ENCODE measurements around the gene GPR68.

GPR68 gene

DNA sequence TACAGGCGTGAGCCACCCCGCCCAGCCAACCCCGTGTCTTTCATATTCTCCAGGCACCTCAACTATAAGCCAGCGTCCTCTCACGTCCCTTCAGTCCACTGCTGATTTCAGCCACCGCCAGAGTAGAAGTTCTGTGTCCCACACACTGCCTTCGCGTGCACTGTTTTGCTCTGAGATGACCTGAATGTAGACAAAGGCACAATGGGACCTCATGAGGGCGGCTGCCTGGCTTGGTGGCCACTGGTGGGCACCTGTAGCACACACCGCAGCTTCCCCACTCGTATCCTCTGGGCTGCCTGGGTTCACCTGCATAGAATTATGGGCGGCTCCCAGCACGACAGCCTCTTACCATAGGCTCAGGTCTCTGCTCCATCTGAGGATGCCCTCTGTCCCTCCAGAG, 57.2 kb downstream of the GPR68 start:
- Histone ChIP-seq H3K9me3 (replicated peaks; ENCODE audit: insufficient read depth, low read length) (no peaks in the 10 kb centered on the region), H3F3A (ENCODE audit: insufficient read depth, low read length) (no peaks in the 10 kb centered on the region), H3K4me2 (ENCODE audit: low read depth, low read length) (no peak overlapping the region), H3K27ac (ENCODE audit: low read length) (no peak overlapping the region), H3K9me2 (replicated peaks; ENCODE audit: insufficient read depth, low read length) (no peaks in the 10 kb centered on the region), H3K27me3 (replicated peaks; ENCODE audit: insufficient read depth, low read length) (no peaks in the 10 kb centered on the region), H4K20me1 (ENCODE audit: insufficient read depth, low read length) (no peaks in the 10 kb centered on the region), H2AFZ (ENCODE audit: low read length) (no peak overlapping the region), H3K4me1 (ENCODE audit: low read length) (no peaks in the 10 kb centered on the region), H3K79me2 (ENCODE audit: low read length) (no peaks in the 10 kb centered on the region), H3K36me3 (replicated peaks; ENCODE audit: insufficient read depth, low read length) (no peaks in the 10 kb centered on the region), H3K9ac (ENCODE audit: low read length) (no peak overlapping the region), H3K4me3 (ENCODE audit: low read length) (no peak overlapping the region)
- no peak for DNase-seq
- TF ChIP-seq EZH2 (optimal IDR thresholded peaks at IDR 0.05; ENCODE audit: low read depth, low read length), result no peak
- TF ChIP-seq EZH2phosphoT487 (IDR thresholded peaks at IDR 0.05; ENCODE audit: low read length), result no peak
- TF ChIP-seq, protein P1, sequence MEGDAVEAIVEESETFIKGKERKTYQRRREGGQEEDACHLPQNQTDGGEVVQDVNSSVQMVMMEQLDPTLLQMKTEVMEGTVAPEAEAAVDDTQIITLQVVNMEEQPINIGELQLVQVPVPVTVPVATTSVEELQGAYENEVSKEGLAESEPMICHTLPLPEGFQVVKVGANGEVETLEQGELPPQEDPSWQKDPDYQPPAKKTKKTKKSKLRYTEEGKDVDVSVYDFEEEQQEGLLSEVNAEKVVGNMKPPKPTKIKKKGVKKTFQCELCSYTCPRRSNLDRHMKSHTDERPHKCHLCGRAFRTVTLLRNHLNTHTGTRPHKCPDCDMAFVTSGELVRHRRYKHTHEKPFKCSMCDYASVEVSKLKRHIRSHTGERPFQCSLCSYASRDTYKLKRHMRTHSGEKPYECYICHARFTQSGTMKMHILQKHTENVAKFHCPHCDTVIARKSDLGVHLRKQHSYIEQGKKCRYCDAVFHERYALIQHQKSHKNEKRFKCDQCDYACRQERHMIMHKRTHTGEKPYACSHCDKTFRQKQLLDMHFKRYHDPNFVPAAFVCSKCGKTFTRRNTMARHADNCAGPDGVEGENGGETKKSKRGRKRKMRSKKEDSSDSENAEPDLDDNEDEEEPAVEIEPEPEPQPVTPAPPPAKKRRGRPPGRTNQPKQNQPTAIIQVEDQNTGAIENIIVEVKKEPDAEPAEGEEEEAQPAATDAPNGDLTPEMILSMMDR (IDR thresholded peaks at IDR 0.05; ENCODE audit: low read length), result no peak

DNA sequence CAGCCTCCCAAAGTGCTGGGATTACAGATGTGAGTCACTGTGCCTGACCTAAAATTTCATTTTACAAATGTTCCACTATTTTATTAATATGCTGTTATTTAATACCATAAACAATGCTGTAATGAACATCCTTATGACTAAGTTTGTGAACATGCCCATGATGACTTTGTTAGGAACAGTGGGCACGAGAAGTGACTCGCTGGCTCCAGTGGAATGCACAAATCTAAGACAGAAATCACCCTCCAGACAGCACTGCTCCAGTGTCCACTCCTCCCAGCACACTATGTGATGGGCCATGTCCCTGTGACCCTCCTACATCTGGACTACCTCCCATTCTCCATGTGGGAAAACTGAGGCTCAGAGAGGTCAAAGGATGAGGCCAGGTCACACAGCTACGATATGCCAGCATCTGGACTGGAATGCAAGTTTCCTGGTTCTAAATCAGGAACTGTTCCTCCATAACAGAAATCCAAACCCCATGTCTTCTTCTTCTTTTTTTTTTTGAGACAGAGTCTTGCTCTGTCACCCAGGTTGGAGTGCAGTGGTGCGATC, 57.9 kb downstream of the GPR68 start:
- Histone ChIP-seq H2AFZ (ENCODE audit: low read length) (no peak overlapping the region), H4K20me1 (ENCODE audit: insufficient read depth, low read length) (no peaks in the 10 kb centered on the region), H3F3A (ENCODE audit: insufficient read depth, low read length) (no peaks in the 10 kb centered on the region), H3K9me3 (replicated peaks; ENCODE audit: insufficient read depth, low read length) (no peaks in the 10 kb centered on the region), H3K4me1 (ENCODE audit: low read length) (no peaks in the 10 kb centered on the region), H3K36me3 (replicated peaks; ENCODE audit: insufficient read depth, low read length) (no peaks in the 10 kb centered on the region), H3K79me2 (ENCODE audit: low read length) (no peaks in the 10 kb centered on the region), H3K27me3 (replicated peaks; ENCODE audit: insufficient read depth, low read length) (no peaks in the 10 kb centered on the region), H3K4me3 (ENCODE audit: low read length) (no peak overlapping the region), H3K4me2 (ENCODE audit: low read depth, low read length) (no peak overlapping the region), H3K9me2 (replicated peaks; ENCODE audit: insufficient read depth, low read length) (no peaks in the 10 kb centered on the region), H3K9ac (ENCODE audit: low read length) (no peak overlapping the region), H3K27ac (ENCODE audit: low read length) (no peak overlapping the region)
- TF ChIP-seq EZH2 (optimal IDR thresholded peaks at IDR 0.05; ENCODE audit: low read depth, low read length), result no peak
- TF ChIP-seq EZH2phosphoT487 (IDR thresholded peaks at IDR 0.05; ENCODE audit: low read length), result no peak
- TF ChIP-seq, protein P1 (IDR thresholded peaks at IDR 0.05; ENCODE audit: low read length), result no peak
- no peak for DNase-seq

DNA sequence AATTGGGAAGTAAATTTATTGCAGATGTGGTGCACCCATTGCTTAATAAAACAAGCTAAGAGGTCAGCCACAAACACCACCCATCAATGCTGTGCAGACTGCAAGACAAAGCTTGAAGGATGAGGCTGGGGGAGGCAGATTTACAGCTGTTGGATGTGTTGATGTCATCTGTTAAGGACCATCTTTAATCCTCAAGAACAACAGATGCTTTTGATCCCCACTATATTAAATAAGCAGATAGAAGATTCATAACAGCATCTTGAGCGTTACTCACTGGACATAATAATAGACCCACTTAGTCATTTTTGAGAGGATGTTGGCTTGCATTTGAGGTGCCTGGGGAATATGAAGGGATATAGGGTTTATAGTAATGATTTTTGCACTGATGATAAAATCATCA, 58.8 kb downstream of the GPR68 start:
- Histone ChIP-seq H3K79me2 (ENCODE audit: low read length) (no peaks in the 10 kb centered on the region), H3F3A (ENCODE audit: insufficient read depth, low read length) (no peaks in the 10 kb centered on the region), H3K4me1 (ENCODE audit: low read length) (no peaks in the 10 kb centered on the region), H2AFZ (ENCODE audit: low read length) (no peak overlapping the region), H3K9ac (ENCODE audit: low read length) (no peak overlapping the region), H4K20me1 (ENCODE audit: insufficient read depth, low read length) (no peaks in the 10 kb centered on the region), H3K27me3 (replicated peaks; ENCODE audit: insufficient read depth, low read length) (no peaks in the 10 kb centered on the region), H3K4me2 (ENCODE audit: low read depth, low read length) (no peak overlapping the region), H3K27ac (ENCODE audit: low read length) (no peak overlapping the region), H3K36me3 (replicated peaks; ENCODE audit: insufficient read depth, low read length) (no peaks in the 10 kb centered on the region), H3K9me3 (replicated peaks; ENCODE audit: insufficient read depth, low read length) (no peaks in the 10 kb centered on the region), H3K9me2 (replicated peaks; ENCODE audit: insufficient read depth, low read length) (no peaks in the 10 kb centered on the region), H3K4me3 (ENCODE audit: low read length) (no peak overlapping the region)
- no peak for DNase-seq
- TF ChIP-seq, protein P1 (IDR thresholded peaks at IDR 0.05; ENCODE audit: low read length), result no peak
- TF ChIP-seq EZH2 (optimal IDR thresholded peaks at IDR 0.05; ENCODE audit: low read depth, low read length) (no peak), EZH2phosphoT487 (IDR thresholded peaks at IDR 0.05; ENCODE audit: low read length) (no peak)
